GM19455 (cell line): ENCODE results near the gene NUDT2.
"Not testable (repeated sequence)": the region's sequence is repeated elsewhere in the genome, so short reads cannot be mapped to it uniquely, and the experiment has no call there.

Experiments
- ATAC-seq: cut with Tn5 transposase; IDR thresholded peaks from one replicate; pipeline ENCODE4 v1.9.1; 2021; ENCODE audit not compliant: unreplicated experiment

The NUDT2 gene

GRCh38 chr9:34334916-34335315, 5.5 kb downstream of the NUDT2 start:
- ATAC-seq = no peak

DNA sequence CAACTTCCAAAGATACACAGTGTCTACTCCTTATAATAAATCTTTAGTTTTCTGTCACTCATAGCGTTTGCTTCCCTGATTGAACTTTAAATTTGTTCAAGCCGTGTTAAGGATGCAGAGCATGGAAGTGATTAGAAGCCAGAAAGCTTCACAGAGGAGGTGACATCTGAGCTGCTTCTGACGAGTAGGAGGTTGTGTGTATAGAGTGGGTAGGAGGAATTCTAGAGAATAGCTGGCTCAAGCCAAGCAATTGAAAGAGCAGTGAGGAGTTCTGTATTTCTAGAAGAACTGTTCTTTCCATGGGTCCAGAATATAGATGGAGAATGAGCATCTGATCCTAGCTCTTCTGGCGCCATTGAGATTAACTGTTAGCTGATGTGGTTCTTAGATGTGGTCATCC, 6.0 kb downstream of the NUDT2 start:
- no peak for ATAC-seq

- no peak for ATAC-seq
Observed at GRCh38 chr9:34337403-34337802, 8.0 kb downstream of the NUDT2 start.

DNA sequence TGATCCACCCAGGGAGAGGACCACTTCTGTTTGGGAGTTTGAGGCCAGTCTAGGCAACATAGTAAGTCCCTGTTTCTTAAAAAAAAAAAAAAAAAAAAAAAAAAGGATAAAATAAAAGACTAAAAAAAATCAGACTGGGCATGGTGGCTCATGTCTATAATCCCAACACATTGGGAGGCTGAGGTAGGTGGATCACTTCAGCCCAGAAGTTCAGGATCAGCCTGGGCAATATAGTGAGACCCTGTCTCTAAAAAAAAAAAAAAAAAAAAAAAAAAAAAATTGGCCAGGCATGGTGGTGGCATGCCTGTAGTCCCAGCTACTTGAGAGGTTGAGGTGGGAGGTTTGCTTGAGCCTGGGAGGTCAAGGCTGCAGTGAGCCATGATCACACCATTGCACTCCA, 8.7 kb downstream of the NUDT2 start:
- not testable (repeated sequence) for ATAC-seq

DNA sequence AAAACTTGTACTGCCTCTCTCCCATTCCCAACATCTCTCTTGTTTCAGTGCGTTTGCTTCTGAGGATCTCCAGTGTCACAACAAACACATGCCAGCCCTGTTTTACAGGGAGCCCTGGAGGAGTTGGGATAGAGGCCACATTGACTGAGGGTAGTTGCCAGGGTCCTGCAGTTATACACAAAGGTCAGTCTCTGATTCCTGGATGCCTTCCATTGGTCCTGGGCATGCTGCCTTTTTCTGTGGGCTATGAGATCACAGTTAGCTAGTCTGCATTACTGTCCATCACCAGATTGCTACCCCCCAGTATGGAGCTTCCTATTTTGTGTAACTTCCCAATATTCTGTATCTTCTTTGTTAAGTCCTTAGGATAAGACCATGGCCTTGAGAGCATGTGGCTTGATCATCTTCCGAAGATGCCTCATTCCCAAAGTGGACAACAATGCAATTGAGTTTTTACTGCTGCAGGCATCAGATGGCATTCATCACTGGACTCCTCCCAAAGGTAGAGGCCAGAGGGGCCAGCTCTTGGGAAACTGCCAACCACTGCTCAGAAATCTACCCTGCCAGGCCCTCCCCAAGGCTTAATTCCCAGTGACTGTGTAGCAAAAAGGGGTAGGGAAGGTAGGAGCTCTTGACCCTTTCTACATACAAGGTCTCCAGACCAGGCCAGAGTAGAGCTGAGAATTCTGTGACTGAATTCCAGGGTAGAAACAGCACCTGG, 9.5 kb downstream of the NUDT2 start:
- ATAC-seq = no peak

- ATAC-seq = no peak
Observed at GRCh38 chr9:34341659-34342295, 12.4 kb downstream of the NUDT2 start.

- no peak for ATAC-seq
Observed at GRCh38 chr9:34343090-34343489, 13.7 kb downstream of the NUDT2 start.

- ATAC-seq = no peak
Observed at GRCh38 chr9:34343605-34344004, 14.2 kb downstream of the NUDT2 start.

GRCh38 chr9:34346873-34347799, 17.8 kb downstream of the NUDT2 start:
- no peak for ATAC-seq

DNA sequence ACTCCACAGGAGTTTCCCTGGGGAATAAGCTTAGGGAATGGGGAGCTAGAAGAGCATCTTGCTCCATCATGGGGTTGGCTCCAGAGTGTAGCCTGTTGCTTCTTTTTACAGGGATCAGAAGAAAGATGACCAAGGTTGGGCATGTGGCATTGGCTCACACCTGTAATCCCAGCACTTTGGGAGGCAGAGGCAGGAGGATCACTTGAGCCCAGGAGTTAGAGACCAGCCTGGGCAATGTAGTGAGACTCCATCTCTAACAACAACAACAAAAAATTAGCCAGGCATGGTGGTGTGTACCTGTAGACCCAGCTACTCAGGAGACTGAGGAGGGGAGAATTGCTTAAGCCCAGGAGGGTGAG, 18.4 kb downstream of the NUDT2 start:
- ATAC-seq = no peak

DNA sequence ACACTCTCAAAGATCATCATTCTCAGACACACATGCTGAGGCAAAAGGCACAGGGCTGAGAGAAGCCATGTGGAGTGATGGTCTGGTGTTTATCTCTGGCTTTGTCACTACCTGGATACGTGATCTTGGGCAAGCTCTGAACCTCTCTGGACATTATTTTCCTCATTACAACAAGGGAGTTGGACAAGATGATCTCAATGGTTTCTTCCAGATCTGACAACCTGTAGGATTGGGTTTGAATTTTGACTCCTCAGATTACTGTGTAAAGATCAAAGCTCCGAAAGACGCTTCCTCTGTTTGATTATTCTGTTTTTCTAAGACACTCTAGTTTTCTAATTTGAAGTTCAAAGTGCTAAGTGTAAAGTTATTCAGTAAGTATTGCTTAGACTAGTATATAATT, 20.0 kb downstream of the NUDT2 start:
- ATAC-seq = no peak

GRCh38 chr9:34352122-34352652, 22.8 kb downstream of the NUDT2 start:
- not testable (repeated sequence) for ATAC-seq

DNA sequence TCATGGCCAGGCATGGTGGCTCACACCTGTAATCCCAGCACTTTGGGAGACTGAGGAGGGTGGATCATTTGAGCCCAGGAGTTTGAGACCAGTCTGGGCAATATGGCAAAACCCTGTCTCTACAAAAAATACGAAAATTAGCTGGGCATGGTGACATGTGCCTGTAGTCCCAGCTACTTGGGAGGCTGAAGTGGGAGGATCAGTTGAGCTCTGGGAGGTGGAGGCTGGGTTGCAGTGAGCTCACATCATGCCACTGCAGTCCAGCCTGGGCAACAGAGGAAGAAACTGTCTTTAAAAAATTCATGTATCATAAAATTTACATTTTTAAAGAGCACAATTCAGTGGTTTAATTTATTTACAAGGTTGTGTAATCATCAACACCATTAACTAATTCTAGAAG, 23.6 kb downstream of the NUDT2 start:
- ATAC-seq = not testable (repeated sequence)

DNA sequence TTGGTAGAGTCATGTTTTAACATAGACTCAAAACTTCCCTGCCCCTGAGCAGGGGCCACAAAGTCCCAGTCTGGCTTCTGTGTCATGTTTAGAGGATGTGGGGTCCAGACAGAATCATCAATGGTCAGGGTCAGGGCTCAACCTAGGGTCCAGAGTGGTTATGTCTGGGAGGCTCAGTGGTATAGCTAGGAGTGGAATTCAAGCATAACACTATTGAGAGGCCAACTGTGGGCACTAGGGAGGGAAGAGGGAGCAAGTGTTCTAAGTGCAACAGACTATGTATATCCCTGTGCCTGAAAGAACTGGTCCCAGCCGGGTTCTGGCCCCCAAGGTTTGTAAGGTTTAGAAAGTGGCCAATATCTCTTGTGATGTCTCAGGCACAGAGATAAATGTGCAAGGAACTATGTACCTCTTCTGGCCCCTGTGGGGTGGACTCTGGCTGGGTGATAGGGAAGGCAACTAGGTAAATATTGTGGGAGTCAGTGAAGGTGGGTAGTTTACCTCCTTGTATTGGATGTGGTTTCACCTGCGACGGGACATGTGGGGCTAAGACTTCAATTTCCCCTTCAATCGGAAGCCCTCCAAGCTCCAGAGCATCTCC, 33.3 kb downstream of the NUDT2 start:
- ATAC-seq = no peak

DNA sequence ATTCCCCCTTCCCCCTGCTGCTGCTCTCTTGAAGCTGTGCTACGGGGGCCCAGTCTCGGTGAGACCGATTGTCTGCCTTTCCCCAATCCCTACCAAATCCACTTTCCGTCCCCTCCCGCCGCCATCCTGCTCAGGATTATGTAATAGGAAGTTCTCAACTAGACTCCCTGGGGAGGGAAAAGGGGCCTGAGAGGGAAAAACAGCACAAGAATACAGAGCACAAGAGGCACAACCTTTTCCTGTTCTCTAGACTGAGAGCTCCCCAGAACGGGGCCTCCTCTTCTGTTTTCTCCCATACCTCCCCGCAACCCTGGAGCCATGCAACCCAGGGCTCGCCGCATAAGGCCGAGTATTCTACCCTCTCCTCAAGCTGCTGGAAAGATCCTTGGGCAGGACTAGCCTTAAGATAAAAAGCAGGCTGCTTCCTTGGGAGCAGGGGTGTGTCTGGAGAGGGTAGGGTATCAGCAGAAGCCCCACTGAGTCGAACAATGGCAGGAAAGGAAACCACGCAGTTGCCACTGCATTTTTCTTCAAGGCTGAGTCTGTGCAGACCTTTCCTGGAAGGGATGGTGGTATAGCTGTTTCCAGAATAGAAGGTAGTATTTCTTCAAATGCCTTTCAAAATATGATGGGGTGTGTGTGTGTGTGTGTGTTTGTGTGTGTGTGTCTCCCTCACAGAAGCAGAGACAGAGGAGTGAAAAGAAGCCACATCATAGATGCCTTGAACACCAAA, 34.4 kb downstream of the NUDT2 start:
- ATAC-seq = no peak

DNA sequence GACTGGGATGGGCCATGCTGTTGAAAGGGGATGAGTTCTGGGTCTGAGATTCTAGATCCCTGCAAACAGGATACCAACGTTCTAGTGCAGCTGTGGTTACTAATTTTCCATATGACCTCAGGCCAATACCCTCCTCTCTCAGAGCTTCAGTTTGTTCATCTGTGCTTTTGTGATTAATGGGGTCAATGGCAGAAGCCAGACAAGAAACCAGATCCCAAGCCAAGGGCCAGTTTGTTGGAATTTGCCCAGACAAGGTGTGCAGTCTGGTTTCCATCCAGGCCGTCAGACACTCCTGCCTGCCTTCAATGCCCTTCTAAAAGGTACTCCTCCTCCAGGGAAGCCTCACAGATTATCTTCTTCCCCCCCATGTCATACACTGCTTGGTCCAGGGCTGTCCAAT, 35.9 kb downstream of the NUDT2 start:
- no peak for ATAC-seq

DNA sequence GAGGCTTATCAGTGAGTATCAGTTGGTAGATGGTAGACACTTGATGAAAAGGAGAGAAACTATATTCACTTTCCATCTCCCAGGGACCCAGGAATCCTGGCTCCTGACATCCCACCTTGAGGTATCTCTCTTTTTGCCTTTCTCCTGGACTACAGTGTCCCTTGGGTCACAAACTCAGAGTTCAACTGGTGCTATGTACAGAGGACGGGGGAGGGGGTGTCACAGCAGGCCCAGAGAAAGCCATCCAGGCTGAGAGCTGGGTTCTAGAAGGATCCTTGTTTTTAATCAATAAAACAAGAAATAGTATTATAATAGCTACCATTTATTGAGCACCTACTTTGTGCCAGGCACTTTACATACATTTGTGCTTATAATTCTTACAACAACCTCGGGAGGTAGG, 37.0 kb downstream of the NUDT2 start:
- ATAC-seq = no peak

- not testable (repeated sequence) for ATAC-seq
Observed at GRCh38 chr9:34367751-34368410, 38.5 kb downstream of the NUDT2 start.

DNA sequence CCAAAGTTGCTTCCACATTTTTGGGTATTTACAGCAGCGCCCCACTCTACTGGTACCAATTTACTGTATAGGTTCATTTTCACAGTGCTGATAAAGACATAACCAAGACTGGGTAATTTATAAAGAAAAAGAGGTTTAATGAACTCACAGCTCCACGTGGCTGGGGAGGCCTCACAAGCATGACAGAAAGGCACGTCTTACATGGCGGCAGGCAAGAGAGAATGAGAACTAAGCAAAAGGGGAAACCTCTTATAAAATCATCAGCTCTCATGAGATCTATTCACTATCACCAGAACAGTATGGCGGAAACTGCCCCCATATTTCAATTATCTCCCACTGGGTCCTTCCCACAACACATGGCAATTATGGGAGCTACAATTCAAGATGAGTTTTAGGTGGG, 39.4 kb downstream of the NUDT2 start:
- ATAC-seq = not testable (repeated sequence)

- ATAC-seq = no peak
Observed at GRCh38 chr9:34369636-34370035, 40.3 kb downstream of the NUDT2 start.
